HG02981 (cell line): Measurements from ENCODE around the gene SMPDL3A.
A peak's percentile ranks its signal among the peaks of the same experiment; 100 is the strongest.

Source experiments
- ATAC-seq: cut with Tn5 transposase; IDR thresholded peaks from one replicate; pipeline ENCODE4 v1.9.1; 2021; ENCODE audit warnings: mild to moderate bottlenecking, moderate library complexity; ENCODE audit not compliant: unreplicated experiment

The SMPDL3A gene

DNA sequence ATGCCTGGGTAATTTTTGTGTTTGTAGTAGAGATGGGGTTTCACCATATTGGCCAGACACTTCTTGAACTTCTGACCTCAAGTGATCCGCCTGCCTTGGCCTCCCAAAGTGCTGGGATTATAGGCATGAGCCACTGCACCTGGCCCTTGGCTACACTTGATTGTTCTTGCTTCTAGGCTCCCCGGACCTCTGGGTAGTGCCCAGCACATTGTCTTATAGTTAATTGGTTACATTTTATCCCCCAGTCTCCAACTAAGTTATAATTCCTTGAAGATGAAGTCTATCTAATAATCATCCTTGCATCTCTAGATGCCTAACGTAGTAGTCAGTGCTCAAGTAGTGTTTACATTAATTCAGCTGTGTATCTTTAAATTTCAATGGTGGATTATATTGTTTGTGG lies 11.8 kb downstream of the SMPDL3A start:
- no peak for ATAC-seq

DNA sequence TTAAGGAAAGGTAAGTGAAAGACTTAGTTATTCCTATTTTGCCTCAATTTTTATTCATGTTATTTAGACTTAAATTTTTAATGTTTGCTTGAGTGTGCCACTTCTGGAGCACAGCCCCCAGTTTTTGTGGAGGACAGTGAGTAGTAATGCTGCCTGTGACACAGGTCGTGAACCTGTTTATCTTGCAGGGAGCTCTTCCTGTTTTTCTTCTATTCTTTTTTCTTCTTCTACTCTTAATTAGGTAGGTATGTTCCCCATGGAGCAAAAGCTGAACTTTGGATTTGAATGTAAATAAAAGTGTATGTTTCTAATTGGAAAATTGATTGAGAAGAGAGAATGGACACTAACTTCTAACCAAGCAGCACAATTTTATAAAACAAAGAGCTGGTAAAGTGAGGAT lies 12.3 kb downstream of the SMPDL3A start:
- no peak for ATAC-seq

DNA sequence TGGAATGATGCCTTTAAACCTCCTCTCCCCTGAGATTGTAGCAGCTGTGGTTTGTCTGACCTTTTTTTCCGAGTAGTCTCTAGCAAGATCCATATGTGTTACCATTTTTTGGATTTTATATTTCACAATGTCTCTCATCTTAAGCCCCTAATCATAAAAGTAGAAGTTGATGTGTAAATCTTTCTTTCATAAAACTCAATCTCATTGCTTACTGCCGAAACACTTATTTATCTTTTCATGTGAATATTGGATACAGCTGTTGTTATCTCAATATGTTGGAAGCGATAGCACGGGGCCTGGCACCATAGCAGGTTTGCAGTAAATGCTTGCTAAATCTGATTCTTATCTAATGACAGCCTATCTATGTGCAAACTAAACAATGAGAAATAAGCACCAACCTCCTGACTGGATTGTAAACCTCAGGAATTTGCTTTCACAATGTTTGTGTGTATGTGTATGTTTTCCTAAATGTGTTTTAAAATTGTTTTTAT lies 14.2 kb downstream of the SMPDL3A start:
- ATAC-seq: no peak

DNA sequence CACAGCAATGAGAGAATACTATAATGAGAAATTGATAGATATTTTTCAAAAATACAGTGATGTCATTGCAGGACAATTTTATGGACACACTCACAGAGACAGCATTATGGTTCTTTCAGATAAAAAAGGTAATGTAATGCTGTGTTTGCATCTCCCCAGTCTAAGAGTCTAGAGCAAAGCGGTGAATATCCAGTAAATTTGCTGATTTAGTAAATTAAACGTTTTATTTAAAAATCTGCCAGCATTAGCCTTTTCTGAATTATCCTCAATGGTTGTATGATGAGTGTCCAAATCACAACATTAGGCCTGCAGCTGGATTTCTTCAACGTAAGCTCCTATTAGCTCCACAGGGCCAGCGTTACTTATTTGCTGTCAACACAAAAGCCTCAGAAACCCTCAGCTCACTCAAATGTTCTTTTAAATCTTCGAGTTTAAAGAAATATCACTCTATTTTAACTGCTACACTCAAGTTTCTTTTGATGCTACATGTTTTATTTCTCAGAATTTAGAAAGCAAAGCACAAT lies 16.0 kb downstream of the SMPDL3A start:
- ATAC-seq: no peak

DNA sequence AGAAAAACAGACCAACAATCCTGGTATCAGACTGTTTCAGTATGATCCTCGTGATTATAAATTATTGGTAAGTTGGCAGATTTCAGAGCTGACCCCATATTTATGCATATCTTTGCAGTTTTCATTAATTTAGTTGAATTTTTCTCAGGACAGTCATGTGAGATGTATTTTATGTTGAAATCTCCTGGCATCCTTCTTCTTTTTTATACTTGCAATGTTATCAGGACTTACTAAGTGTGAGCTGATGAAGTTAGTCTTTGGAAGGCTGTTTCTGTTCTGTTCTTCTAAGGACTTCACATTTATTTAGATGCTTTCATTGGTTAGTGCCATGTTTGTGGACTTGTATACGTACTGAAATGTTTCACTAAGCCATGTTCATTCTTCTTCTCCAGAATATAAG lies 17.2 kb downstream of the SMPDL3A start:
- no peak for ATAC-seq

DNA sequence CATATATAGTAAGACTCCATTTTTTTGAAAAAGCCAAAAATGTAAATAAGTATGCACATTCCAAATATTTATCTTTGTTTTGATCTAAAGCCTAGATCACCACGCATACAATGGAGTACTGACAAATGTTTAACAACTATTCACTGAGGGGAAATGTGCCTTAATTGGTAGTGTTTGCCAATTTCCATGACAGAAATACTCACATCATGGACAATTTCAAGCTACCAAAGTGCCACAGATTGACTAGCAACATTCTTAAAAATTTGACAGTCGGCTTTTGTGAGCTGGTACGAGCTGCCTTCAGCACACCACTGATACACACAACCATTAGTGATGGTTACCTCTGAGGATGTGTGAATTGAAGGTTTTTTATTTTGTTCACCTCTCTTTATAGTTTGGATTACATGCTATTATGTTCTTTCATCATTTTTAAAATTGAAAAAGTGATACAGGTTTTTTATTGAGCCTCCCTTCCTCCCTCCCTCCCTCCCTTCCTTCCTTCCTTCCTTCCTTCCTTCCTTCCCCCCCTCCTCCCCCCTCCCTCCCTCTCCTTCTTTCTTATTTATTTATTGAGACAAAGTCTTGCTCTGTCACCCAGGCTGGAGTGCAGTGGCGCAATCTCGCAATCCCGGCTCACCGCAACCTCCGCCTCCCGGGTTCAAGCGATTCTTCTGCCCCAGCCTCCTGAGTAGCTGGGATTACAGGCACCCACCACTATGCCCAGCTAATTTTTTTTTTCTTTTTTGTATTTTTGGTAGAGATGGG lies 19.2 kb downstream of the SMPDL3A start:
- ATAC-seq: no peak

DNA sequence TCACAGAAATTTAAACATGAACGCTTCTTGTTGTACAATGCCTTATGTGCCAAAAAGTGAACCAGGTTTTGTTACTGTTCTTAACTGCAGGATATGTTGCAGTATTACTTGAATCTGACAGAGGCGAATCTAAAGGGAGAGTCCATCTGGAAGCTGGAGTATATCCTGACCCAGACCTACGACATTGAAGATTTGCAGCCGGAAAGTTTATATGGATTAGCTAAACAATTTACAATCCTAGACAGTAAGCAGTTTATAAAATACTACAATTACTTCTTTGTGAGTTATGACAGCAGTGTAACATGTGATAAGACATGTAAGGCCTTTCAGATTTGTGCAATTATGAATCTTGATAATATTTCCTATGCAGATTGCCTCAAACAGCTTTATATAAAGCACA lies 19.9 kb downstream of the SMPDL3A start:
- ATAC-seq: no peak

DNA sequence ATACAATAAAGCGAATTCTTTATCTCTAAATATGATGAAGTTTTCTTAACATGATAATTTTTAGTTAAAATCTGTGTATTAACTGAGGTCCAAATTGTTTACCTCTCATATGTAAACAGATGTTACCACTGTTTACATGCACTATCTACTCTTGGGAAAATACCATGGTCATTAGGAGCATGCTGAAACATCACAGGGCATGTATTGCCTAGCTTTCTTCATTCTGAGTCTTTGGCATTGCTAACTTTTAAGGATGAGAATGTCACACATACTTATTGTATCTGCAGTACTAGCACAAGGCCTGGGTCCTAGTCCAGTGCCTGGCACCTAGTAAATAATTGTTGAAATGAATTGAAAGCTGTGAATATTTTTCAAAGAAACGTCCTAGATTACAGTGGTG lies 20.6 kb downstream of the SMPDL3A start:
- ATAC-seq: no peak

DNA sequence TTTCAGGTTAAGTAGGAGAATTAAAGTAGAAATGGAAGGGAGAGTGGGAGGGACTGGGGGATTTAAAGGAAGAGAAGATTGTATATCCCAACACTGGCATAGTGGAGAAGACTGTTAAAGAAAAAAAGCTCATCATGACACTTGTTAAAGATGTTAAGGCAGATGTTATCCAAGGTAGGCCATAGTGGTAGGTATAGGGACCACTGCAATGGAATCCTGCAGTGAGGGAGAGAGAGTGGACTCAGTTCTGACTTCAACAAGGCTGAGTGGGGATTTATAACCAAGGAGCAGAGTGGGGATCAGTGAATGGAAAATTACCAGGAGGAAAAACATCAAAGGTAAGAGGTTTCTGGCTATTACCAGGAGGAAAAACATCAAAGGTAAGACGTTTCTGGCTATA lies 21.1 kb downstream of the SMPDL3A start:
- ATAC-seq: no peak

DNA sequence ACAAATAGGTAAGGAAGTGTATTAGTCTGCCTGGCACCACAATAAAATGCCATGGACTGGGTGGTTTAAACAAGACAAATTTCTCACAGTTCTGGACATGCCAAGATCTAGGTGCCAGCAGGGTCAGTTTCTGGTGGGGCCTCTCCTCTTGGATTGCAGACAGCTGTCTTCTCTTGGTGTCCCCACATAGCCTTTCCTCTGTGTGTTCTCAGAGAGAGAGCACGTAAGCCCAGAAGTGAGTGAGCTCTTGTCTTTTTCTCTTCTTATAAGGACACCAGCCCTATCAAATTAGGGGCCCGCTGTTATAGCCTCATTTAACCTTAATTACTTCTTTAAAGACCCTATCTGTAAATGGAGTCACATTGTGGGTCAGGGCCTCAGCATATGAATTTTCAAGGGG lies 28.3 kb downstream of the SMPDL3A start:
- no peak for ATAC-seq

DNA sequence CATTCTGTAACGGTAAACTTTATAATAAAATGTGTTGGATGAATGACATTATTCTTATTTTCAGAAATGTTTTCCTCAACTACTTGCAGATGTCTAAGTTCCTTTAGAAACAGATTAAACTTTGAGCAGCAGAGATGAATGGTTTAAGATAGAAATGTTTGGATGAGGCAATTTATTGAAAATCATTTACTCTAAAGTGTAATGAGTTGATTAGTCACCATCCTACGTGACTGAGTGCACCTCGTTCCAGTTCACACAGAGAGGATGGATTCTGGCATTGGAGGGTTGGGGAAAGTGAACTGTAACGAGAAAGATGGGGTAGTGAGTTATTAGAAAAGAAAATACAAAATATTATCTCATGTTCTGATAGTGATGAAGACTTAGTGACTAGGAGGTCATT lies 28.7 kb downstream of the SMPDL3A start:
- ATAC-seq: no peak

DNA sequence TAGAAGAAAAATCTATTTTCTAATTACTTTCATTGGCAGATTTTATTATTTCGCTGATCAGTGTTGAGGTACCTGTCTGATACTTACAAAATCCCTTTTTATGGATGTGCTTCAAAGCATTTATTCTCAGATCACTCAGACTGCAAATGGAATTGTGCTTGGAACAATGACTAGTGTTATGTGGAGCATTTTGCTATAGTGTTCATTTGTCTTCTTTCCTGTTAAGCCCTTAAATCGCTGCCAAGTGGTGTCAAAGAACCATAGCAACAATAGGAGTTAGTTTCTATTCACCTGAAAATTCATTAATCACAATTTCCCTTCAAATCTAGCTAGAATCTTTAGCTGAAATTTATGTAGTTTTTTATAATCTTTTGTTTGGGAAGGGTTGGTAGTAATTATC lies 29.8 kb downstream of the SMPDL3A start:
- no peak for ATAC-seq

DNA sequence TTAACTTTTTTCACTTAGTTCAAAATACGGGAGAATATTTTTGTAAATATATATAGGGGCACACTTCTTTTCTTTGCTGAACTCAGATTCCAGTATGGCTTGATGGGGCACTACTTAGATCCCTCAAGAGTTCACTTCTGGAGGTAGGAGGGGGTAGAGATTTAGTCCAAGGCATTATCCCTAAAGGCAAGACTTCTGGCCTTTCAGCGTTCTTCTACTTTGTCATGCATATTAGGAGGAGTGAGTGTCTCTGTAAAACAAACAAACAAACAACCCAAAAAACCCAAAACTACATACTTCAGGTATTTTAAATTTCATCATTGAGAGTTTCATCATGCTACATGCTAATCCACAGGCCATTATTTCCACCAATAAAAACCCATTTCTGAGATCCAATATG lies 32.0 kb downstream of the SMPDL3A start:
- no peak for ATAC-seq

DNA sequence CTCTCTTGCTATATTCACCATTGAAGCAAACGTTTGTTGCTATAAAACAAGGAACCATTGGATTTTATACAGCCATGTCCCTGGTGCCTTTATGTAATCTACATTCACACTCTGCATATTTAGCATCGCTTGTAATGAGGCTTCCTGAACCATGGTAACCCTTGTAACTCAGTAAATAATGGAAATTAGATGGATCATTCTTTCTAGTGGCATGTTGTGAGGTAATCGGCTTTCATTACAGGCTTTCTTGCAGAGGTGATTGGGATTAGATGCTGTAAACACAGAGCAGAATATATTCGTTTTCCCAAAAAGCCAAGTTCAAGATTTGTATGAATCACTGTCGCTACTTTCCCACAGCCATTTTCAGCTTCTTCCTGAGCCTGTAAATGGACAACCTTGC lies 36.1 kb downstream of the SMPDL3A start:
- no peak for ATAC-seq

DNA sequence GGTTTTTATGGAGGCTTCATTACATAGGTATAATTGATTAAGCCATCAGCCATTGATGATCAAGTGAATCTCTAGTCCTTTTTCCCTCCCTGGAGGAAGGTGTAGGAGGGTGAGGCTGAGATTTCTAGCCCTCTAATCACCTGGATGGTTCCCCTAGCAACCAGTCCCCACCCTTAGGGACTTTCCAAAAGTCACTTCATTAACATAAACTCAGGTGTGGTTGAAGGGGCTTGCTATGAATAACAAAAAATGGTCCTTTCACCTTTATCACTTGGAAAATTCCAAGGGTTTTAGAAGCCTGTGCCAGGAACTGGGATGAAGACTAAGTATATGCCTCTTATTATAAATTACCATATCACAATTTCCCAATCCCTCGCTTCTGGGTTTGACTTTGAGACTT lies 40.4 kb downstream of the SMPDL3A start:
- ATAC-seq: no peak

DNA sequence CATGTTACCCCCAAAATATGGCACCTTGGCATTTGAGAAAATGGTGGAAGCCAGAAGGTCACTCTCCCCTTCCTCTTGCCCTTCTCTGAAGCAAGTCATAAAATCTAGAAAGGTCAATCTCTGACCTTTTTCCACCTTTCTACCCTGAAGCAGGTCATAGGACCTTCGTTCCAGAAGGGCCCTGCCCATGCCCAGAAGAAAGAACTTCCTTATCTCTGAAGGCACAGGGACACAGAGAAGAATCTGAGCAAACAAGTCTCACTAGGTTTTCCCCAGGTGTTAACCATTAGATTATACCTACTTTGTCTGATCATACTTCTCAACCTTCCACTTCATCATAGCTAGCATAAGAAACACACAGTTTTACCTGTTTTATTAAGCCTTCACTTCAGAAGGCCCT lies 42.5 kb downstream of the SMPDL3A start:
- ATAC-seq: no peak

DNA sequence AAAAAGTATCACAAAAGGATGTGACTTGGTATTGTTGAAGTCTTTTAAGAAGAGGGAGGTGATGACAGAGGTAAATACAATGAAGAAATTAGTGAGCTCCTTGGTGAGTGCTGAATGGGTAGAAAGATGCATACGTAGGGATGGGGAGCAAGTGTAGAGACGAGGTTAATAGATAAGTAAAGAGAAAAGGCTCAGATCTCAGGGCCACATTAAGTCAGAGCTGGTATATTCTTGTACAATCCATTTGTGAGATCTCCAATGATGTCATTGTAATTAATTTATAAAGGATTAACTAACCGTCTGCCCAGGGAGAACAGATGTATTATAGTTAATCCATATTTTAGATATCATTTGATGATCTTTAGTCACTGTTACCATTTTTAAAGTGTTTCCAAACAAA lies 43.4 kb downstream of the SMPDL3A start:
- no peak for ATAC-seq

DNA sequence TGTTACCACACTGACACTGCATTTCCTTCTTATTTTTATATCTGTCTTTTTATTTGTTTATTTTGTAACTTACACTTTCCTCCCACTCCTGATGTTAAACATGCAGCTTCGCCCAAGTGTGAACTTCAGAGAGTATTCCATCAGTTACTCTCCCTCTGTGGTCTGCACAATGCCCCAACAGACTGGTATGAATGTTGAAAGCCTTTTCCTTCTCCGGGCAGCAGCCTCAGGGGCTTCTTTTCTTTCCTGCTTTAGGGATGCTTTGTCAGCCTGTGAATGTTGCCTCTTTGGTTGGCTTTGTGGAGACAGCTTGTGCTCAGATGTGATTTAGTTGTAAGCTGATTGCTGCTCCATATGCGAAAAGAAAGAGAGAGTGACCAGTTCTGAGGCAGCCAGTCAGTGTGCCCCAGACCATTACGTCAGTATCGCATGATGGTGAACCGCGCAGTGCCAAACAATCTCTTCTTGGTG lies 44.0 kb downstream of the SMPDL3A start:
- ATAC-seq: no peak

DNA sequence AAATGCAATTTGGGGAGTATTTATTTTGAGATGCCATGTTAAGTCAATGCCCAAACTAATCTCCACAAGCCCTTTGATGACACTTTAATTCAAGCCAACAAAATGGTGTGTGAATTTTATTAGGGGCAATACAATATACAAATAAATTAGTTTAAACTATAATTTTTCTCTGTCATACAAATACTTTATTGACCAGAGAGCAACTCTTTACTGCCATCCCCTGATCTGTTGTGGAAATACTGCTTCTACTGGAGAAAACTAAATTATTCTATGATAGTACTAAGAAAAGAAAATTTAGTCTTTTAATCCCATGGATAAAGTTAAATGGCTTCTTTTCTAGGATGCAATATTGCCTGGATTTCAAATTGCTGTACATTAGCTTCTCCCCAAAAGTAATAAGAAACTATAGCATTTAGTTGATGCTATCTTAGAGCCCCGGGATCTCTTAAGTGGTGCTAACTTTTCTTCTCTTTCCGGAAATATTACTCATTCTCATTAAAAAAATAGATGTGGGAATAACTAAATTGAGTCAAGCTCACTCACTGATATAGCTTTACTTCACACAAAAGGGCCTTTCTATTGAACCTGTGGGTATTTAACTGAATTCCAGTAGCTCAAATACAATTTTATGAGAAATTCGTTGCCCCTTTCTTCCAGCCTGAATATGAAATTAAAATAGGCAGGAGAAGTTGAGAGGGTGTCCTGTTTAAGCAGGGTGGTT lies 49.2 kb downstream of the SMPDL3A start:
- no peak for ATAC-seq

DNA sequence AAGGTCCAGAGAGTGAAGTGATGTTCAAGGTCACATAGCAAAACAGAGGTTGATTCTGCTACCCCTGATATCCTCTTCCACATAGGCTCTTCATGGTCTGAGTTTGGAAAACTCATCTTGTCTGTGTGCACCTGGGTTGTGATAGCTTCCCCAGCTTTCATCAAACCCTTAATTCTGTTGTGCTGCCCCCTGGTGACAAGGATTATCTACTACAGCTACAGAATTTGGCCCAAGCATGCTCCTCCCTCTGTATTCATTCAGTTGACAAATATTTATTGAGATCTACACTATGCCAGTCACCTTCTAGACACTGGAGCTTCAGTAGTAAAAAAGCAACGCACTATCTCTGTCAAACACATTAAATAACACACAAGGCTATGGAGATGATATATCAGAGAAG lies 50.4 kb downstream of the SMPDL3A start:
- ATAC-seq: peak; percentile 97

DNA sequence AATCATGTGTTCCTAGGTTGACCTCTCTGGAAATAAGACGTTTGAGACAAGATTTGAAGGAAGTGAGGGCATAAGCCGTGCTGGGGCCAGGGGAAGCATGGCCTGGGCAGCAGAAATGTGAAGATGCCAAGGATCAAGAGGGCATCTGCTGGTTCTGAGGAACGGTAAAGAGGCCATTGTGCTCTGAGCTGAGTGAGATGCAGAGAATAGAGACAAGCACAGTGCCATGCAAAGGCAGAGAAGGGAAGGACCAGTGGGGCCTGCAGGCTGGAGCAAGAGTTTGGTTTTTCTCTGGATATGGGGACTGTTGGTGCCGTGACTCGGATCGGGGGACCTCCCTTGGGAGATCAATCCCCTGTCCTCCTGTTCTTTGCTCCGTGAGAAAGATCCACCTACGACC lies 50.8 kb downstream of the SMPDL3A start:
- no peak for ATAC-seq

DNA sequence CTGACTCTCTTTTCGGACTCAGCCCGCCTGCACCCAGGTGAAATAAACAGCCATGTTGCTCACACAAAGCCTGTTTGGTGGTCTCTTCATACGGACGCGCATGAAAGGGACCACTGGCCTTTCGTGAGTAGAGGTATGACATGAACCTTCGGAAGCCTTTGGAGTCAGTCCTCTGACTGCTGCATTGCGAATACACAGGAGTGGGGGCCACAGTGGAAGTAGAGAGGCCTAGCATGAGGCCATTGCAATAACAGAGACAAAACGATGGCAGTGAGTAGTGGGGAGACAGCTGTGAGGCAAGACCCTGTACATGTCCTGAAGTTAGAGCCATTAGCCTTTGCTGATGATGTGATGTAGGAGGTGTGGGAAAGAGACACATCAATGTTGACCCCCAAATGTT lies 56.4 kb downstream of the SMPDL3A start:
- no peak for ATAC-seq
